ENCODE measurements around the gene CDKAL1. TPM values are rescaled to one million over a fixed set of nuclear protein-coding genes. Genes with fewer than 3 reads are reported as not detected.

CDKAL1 gene
- total RNA-seq, 1 donor from 2014 or later: 34.3 TPM

DNA sequence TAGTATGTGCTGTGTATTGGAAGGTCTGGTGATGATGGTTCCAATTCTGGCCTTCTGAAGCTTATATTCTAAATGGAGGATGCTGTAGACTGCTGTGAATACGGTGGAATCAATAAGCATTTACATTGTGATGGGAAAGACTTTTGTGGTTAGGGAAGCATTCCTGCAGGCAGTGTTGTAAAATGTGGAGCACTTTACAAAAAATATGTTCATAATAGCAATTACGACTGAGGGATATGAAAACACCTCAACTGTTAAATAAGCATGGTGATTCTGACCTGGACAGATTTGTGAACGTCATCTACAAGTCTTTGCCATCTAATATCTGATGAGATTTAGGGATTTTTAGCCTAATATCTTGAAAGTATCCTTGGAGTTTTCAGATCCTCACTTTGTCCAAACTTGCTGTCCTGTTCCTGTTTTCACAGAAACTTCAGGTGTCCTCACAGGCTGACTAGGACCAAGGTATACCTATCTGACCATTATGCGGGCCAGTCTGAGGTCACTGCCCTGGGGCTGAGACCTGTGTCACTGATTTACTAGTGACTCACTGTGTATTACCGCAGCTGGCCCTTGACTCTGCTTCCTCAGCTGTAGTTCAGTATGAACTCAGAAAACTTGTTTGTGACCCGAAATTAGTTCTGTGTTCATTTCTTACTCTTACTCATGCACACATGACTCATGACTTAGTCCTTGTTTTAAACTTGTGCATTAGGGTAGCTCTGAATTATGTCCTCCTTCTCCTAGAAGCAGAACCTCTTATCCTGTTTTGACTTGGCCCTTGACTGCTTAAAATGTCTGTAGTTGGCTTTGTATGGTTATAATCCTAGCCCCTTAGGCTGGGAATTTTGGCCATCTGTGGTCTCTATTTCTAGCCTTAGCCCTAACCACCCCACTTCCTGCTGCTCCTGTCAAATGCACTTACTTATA is 343.0 kb downstream of the CDKAL1 start:
- TF ChIP-seq, protein P1, sequence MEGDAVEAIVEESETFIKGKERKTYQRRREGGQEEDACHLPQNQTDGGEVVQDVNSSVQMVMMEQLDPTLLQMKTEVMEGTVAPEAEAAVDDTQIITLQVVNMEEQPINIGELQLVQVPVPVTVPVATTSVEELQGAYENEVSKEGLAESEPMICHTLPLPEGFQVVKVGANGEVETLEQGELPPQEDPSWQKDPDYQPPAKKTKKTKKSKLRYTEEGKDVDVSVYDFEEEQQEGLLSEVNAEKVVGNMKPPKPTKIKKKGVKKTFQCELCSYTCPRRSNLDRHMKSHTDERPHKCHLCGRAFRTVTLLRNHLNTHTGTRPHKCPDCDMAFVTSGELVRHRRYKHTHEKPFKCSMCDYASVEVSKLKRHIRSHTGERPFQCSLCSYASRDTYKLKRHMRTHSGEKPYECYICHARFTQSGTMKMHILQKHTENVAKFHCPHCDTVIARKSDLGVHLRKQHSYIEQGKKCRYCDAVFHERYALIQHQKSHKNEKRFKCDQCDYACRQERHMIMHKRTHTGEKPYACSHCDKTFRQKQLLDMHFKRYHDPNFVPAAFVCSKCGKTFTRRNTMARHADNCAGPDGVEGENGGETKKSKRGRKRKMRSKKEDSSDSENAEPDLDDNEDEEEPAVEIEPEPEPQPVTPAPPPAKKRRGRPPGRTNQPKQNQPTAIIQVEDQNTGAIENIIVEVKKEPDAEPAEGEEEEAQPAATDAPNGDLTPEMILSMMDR (IDR thresholded peaks at IDR 0.05; ENCODE audit: unreplicated experiment): no peak
- peaks cover 6% of the 10 kb centered on the region for H3K9me3 Mint-ChIP-seq (ENCODE audit: low read depth)
- H3K36me3 Mint-ChIP-seq (ENCODE audit: insufficient read depth): peaks cover 4% of the 10 kb centered on the region
- H3K4me3 Mint-ChIP-seq (ENCODE audit: low read depth): no peak overlapping the region
- no peaks in the 10 kb centered on the region for H3K27me3 Mint-ChIP-seq
- DNase-seq (ENCODE audit: low spot score, unreplicated experiment): no peak
- H3K27ac Mint-ChIP-seq: peak overlapping the region; percentile 95
- peaks cover 74% of the 10 kb centered on the region for H3K4me1 Mint-ChIP-seq (ENCODE audit: low read depth)

DNA sequence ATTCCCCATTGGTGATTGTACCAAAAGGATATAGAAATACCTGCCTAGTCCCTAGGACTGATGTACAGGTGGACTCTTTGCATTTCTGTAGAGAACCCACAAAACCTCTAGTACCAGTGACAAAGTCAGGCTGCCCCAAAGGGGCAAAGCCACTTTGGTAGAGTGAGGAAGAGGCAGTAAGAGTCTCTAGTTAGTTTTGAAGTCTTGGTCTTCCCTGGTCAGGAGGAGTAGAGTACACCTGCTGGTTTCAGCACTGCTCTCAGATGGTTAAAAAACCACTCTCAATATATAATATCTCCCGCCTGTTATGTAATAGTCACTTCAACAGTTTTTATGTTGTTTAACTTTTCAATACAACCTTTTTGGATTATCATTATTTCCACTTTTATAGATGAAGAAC is 344.9 kb downstream of the CDKAL1 start:
- Mint-ChIP-seq H3K36me3 (ENCODE audit: insufficient read depth) (peaks cover 8% of the 10 kb centered on the region), H3K9me3 (ENCODE audit: low read depth) (peaks cover 9% of the 10 kb centered on the region), H3K4me3 (ENCODE audit: low read depth) (no peak overlapping the region), H3K27ac (peak overlapping the region; percentile 93), H3K4me1 (ENCODE audit: low read depth) (peaks cover 59% of the 10 kb centered on the region), H3K27me3 (no peaks in the 10 kb centered on the region)
- DNase-seq (ENCODE audit: low spot score, unreplicated experiment): no peak
- TF ChIP-seq, protein P1 (IDR thresholded peaks at IDR 0.05; ENCODE audit: unreplicated experiment): no peak

DNA sequence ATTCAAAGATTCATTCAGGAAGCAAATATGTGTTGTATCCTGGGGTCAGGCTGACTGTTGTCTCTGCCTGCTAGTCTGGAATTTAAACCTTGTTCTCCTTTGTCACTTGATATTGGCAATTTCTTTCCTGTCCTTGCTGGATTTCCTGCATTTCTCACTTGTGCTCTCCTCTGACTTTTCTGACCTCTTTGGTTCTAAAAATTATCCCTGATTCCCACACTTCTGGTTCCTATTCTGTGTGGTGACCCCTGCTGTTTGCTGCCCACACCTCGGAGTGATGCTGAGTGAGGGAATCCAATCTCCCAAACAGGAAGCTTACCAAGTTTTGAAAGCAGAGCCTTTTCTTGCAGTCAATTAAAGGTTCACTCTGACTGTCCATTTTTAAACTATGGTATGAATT is 345.3 kb downstream of the CDKAL1 start:
- TF ChIP-seq, protein P1 (IDR thresholded peaks at IDR 0.05; ENCODE audit: unreplicated experiment): no peak
- Mint-ChIP-seq H3K4me3 (ENCODE audit: low read depth) (no peak overlapping the region), H3K36me3 (ENCODE audit: insufficient read depth) (peaks cover 12% of the 10 kb centered on the region), H3K27me3 (no peaks in the 10 kb centered on the region), H3K9me3 (ENCODE audit: low read depth) (peaks cover 13% of the 10 kb centered on the region), H3K4me1 (ENCODE audit: low read depth) (peaks cover 59% of the 10 kb centered on the region), H3K27ac (peak overlapping the region; percentile 93)
- no peak for DNase-seq (ENCODE audit: low spot score, unreplicated experiment)

DNA sequence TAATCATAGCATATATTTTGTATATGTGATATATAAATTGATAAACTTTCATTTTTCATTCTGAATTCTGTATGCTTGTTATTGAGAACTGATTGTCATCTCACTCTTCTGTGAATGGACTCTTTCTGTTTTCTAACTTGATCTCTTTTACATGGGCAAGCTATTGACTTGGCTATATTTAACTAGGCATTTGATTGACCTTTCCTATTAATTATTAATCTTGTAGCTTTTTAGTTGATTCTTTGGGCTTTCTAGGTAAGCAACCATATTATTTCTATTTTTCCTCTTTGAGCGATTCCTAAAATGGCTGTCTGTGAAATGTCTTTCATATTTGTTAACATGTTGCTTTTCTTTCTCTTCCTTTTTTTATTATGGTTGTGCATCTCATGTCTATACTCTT is 347.1 kb downstream of the CDKAL1 start:
- Mint-ChIP-seq H3K36me3 (ENCODE audit: insufficient read depth) (peaks cover 22% of the 10 kb centered on the region), H3K9me3 (ENCODE audit: low read depth) (peaks cover 24% of the 10 kb centered on the region), H3K4me1 (ENCODE audit: low read depth) (peaks cover 51% of the 10 kb centered on the region), H3K4me3 (ENCODE audit: low read depth) (no peak overlapping the region), H3K27me3 (no peaks in the 10 kb centered on the region), H3K27ac (peak overlapping the region; percentile 93)
- TF ChIP-seq, protein P1 (IDR thresholded peaks at IDR 0.05; ENCODE audit: unreplicated experiment): no peak
- DNase-seq (ENCODE audit: low spot score, unreplicated experiment): no peak

DNA sequence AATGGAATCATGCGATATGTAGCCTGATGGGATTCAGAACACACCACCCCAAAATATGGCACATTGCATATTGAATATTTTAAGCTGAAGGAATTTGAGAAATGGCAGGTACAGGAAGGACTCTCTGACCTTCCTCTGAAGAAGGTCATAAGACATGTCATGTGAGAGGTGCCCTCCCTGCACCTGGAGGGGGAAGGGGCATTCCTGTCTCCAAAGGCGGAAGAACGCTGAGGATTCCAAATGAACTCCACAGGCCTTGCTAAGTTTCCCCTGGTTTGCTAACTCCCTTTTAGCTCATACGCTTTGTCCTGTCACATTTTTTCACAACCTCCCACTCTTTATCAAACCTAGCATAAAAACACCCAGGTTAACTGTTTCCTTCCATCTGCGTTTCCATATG is 347.8 kb downstream of the CDKAL1 start:
- no peak for DNase-seq (ENCODE audit: low spot score, unreplicated experiment)
- peaks cover 44% of the 10 kb centered on the region for H3K4me1 Mint-ChIP-seq (ENCODE audit: low read depth)
- peak overlapping the region; percentile 93 for H3K27ac Mint-ChIP-seq
- peaks cover 24% of the 10 kb centered on the region for H3K9me3 Mint-ChIP-seq (ENCODE audit: low read depth)
- TF ChIP-seq, protein P1 (IDR thresholded peaks at IDR 0.05; ENCODE audit: unreplicated experiment): no peak
- peaks cover 22% of the 10 kb centered on the region for H3K36me3 Mint-ChIP-seq (ENCODE audit: insufficient read depth)
- H3K27me3 Mint-ChIP-seq: no peaks in the 10 kb centered on the region
- no peak overlapping the region for H3K4me3 Mint-ChIP-seq (ENCODE audit: low read depth)

Measured in progenitor cell of endocrine pancreas (in vitro differentiated cells).